22Rv1 (cell line): ENCODE results near the gene SLPI.

Experiments used
- H3K27ac ChIP-seq: fragments of 450-650 bp; 2 replicates; pipeline ENCODE4 v1.5.1; 2017
- CTCF ChIP-seq: fragments of 450-650 bp; IDR thresholded peaks from 2 replicates; pipeline ENCODE4 v1.5.1; 2017; ENCODE audit warnings: mild to moderate bottlenecking
- ZFX ChIP-seq: fragments of 450-650 bp; IDR thresholded peaks from 2 replicates; pipeline ENCODE4 v1.6.1; 2017; ENCODE audit warnings: antibody characterized with exemption, borderline replicate concordance

SLPI gene

GRCh38 chr20:45294659-45295058 lies 40.3 kb upstream of the SLPI start:
- TF ChIP-seq CTCF (no peak), ZFX (no peak)
- H3K27ac ChIP-seq = no peak overlapping the region

- no peak overlapping the region for H3K27ac ChIP-seq
- TF ChIP-seq ZFX = no peak
- TF ChIP-seq CTCF = peak; percentile 73
These were observed 39.6 kb upstream of the SLPI start for GRCh38 chr20:45294003-45294368.

GRCh38 chr20:45293041-45294002 lies 39.0 kb upstream of the SLPI start:
- TF ChIP-seq ZFX = no peak
- peak; percentile 98 for TF ChIP-seq CTCF
- no peak overlapping the region for H3K27ac ChIP-seq

GRCh38 chr20:45292343-45292742 lies 38.0 kb upstream of the SLPI start:
- TF ChIP-seq ZFX (no peak), CTCF (no peak)
- H3K27ac ChIP-seq = no peak overlapping the region

GRCh38 chr20:45291526-45291925 lies 37.2 kb upstream of the SLPI start:
- H3K27ac ChIP-seq = no peak overlapping the region

GRCh38 chr20:45290677-45291355 lies 36.5 kb upstream of the SLPI start:
- H3K27ac ChIP-seq = no peak overlapping the region
- peak; percentile 90 for TF ChIP-seq CTCF
- TF ChIP-seq ZFX = no peak

More at GRCh38 chr20:45291526-45291925, 37.2 kb upstream of the SLPI start:
- no peak for TF ChIP-seq ZFX
- TF ChIP-seq CTCF = no peak
